Activated T-cell treated with anti-CD3 and anti-CD28 coated beads for 24 hours (primary cell): ENCODE data around the gene GZMB.
"Not testable (repeated sequence)": the region's sequence is repeated elsewhere in the genome, so short reads cannot be mapped to it uniquely, and the experiment has no call there.

ENCODE experiments used
- DNase-seq: peaks from one replicate; pipeline ENCODE4 v3.0.0-alpha.2; 2020; ENCODE audit warnings: low read depth

Gene GZMB

GRCh38 chr14:24634158-24634557 is at the start of gene GZMB:
Gene GZMB, minus strand, starts transcription at chr14:24634190. Its CDS starts 30 bp downstream, at chr14:24634160.
- DNase-seq = peak; percentile 71

GRCh38 chr14:24681056-24681455 is 47.1 kb upstream of the GZMB start:
- no peak for DNase-seq

GRCh38 chr14:24680516-24680915 is 46.5 kb upstream of the GZMB start:
- no peak for DNase-seq

GRCh38 chr14:24679248-24679961 is 45.4 kb upstream of the GZMB start:
- no peak for DNase-seq

- peak; percentile 78 for DNase-seq
These were observed 44.8 kb upstream of the GZMB start for GRCh38 chr14:24678801-24679247.

- DNase-seq = no peak
These were observed 44.0 kb upstream of the GZMB start for GRCh38 chr14:24677956-24678355.

GRCh38 chr14:24674204-24674970 is 40.4 kb upstream of the GZMB start:
- DNase-seq = no peak

GRCh38 chr14:24673534-24674203 is 39.7 kb upstream of the GZMB start:
- DNase-seq = peak; percentile 67

GRCh38 chr14:24673059-24673458 is 39.1 kb upstream of the GZMB start:
- no peak for DNase-seq

- peak; percentile 41 for DNase-seq
These were observed 36.6 kb upstream of the GZMB start for GRCh38 chr14:24670594-24670993.

GRCh38 chr14:24669651-24670050 is 35.7 kb upstream of the GZMB start:
- DNase-seq = no peak

- DNase-seq = peak; percentile 48
These were observed 31.5 kb upstream of the GZMB start for GRCh38 chr14:24665440-24665991.

- DNase-seq = no peak
These were observed 30.4 kb upstream of the GZMB start for GRCh38 chr14:24664366-24664765.

GRCh38 chr14:24662753-24663152 is 28.8 kb upstream of the GZMB start:
- no peak for DNase-seq

GRCh38 chr14:24659916-24660570 is 26.1 kb upstream of the GZMB start:
- no peak for DNase-seq

- not testable (repeated sequence) for DNase-seq
These were observed 14.4 kb upstream of the GZMB start for GRCh38 chr14:24648361-24648760.

GRCh38 chr14:24639905-24640304 is 5.9 kb upstream of the GZMB start:
- no peak for DNase-seq

- DNase-seq = no peak
These were observed 5.3 kb upstream of the GZMB start for GRCh38 chr14:24639270-24639669.

GRCh38 chr14:24633353-24633752 is 637 bp downstream of the GZMB start:
- DNase-seq = no peak

GRCh38 chr14:24632761-24633160 is 1.2 kb downstream of the GZMB start:
- DNase-seq = no peak

GRCh38 chr14:24632336-24632735 is 1.7 kb downstream of the GZMB start:
- no peak for DNase-seq

GRCh38 chr14:24631749-24632335 is 2.1 kb downstream of the GZMB start:
- DNase-seq = no peak
